ENCODE data around the gene TADA3.

Gene TADA3

GRCh38 chr3:9792405-9793160, at the start of gene TADA3, which contains the start of gene ARPC4:
TSS of gene TADA3 (minus strand) at chr3:9792473. CDS start at chr3:9791466, 1,007 bp downstream.
TSS of gene ARPC4 (plus strand) at chr3:9793082. CDS start at chr3:9793122, 40 bp downstream.
- Histone ChIP-seq H3K27ac (ENCODE audit: low read length) (peak within 1 kb of the TSS; percentile 80), H3K9ac (ENCODE audit: low read length) (peak within 1 kb of the TSS; percentile 94), H3F3A (ENCODE audit: insufficient read depth, low read length) (no peaks in the 10 kb centered on the region), H3K4me3 (ENCODE audit: low read length) (peak within 1 kb of the TSS; percentile 87), H2AFZ (ENCODE audit: low read length) (peak within 1 kb of the TSS; percentile 86), H3K9me2 (replicated peaks; ENCODE audit: insufficient read depth, low read length) (no peaks in the 10 kb centered on the region), H3K79me2 (ENCODE audit: low read length) (peaks cover 53% of the 10 kb centered on the region), H3K9me3 (replicated peaks; ENCODE audit: insufficient read depth, low read length) (no peaks in the 10 kb centered on the region), H3K4me2 (ENCODE audit: low read depth, low read length) (peak within 1 kb of the TSS; percentile 95), H3K4me1 (ENCODE audit: low read length) (no peaks in the 10 kb centered on the region), H3K36me3 (replicated peaks; ENCODE audit: insufficient read depth, low read length) (peaks cover 4% of the 10 kb centered on the region), H4K20me1 (ENCODE audit: insufficient read depth, low read length) (no peaks in the 10 kb centered on the region), H3K27me3 (replicated peaks; ENCODE audit: insufficient read depth, low read length) (no peaks in the 10 kb centered on the region)
- TF ChIP-seq EZH2phosphoT487 (IDR thresholded peaks at IDR 0.05; ENCODE audit: low read length) (no peak), EZH2 (optimal IDR thresholded peaks at IDR 0.05; ENCODE audit: low read depth, low read length) (no peak), CTCF (IDR thresholded peaks at IDR 0.05; ENCODE audit: low read length) (no peak)
- DNase-seq: peak; percentile 94

GRCh38 chr3:9841015-9841414, 48.7 kb upstream of the TADA3 start:
- DNase-seq: no peak
- Histone ChIP-seq H3K36me3 (replicated peaks; ENCODE audit: insufficient read depth, low read length) (no peaks in the 10 kb centered on the region), H3K9me2 (replicated peaks; ENCODE audit: insufficient read depth, low read length) (no peaks in the 10 kb centered on the region), H3K9me3 (replicated peaks; ENCODE audit: insufficient read depth, low read length) (no peaks in the 10 kb centered on the region), H3K4me2 (ENCODE audit: low read depth, low read length) (no peak overlapping the region), H3K4me1 (ENCODE audit: low read length) (peaks cover 4% of the 10 kb centered on the region; the same call in 1 of the 2 replicates), H3K27ac (ENCODE audit: low read length) (no peak overlapping the region), H4K20me1 (ENCODE audit: insufficient read depth, low read length) (no peaks in the 10 kb centered on the region), H3K9ac (ENCODE audit: low read length) (no peak overlapping the region), H3K27me3 (replicated peaks; ENCODE audit: insufficient read depth, low read length) (no peaks in the 10 kb centered on the region), H3F3A (ENCODE audit: insufficient read depth, low read length) (peaks cover 5% of the 10 kb centered on the region; the same call in 1 of the 2 replicates), H2AFZ (ENCODE audit: low read length) (no peak overlapping the region), H3K79me2 (ENCODE audit: low read length) (0 out of 2 replicates have a peak, but pooled peaks cover 13% of the 10 kb centered on the region), H3K4me3 (ENCODE audit: low read length) (no peak overlapping the region)
- no peak for TF ChIP-seq EZH2phosphoT487 (IDR thresholded peaks at IDR 0.05; ENCODE audit: low read length)
- TF ChIP-seq EZH2 (optimal IDR thresholded peaks at IDR 0.05; ENCODE audit: low read depth, low read length): no peak
- no peak for TF ChIP-seq CTCF (IDR thresholded peaks at IDR 0.05; ENCODE audit: low read length)

- H3K4me3 ChIP-seq (ENCODE audit: low read length): no peak overlapping the region
- H3K27ac ChIP-seq (ENCODE audit: low read length): no peak overlapping the region
Observed at GRCh38 chr3:9838856-9839255, 46.6 kb upstream of the TADA3 start.

More at GRCh38 chr3:9838856-9839255, 46.6 kb upstream of the TADA3 start:
- Histone ChIP-seq H2AFZ (ENCODE audit: low read length) (no peak overlapping the region), H3K4me2 (ENCODE audit: low read depth, low read length) (no peak overlapping the region), H3K9ac (ENCODE audit: low read length) (no peak overlapping the region), H3K27me3 (replicated peaks; ENCODE audit: insufficient read depth, low read length) (no peaks in the 10 kb centered on the region), H3K9me2 (replicated peaks; ENCODE audit: insufficient read depth, low read length) (no peaks in the 10 kb centered on the region), H3K79me2 (ENCODE audit: low read length) (0 out of 2 replicates have a peak, but pooled peaks cover 13% of the 10 kb centered on the region), H3K9me3 (replicated peaks; ENCODE audit: insufficient read depth, low read length) (no peaks in the 10 kb centered on the region), H3F3A (ENCODE audit: insufficient read depth, low read length) (peaks cover 5% of the 10 kb centered on the region; the same call in 1 of the 2 replicates), H3K36me3 (replicated peaks; ENCODE audit: insufficient read depth, low read length) (no peaks in the 10 kb centered on the region), H3K4me1 (ENCODE audit: low read length) (no peaks in the 10 kb centered on the region), H4K20me1 (ENCODE audit: insufficient read depth, low read length) (no peaks in the 10 kb centered on the region)
- no peak for TF ChIP-seq EZH2phosphoT487 (IDR thresholded peaks at IDR 0.05; ENCODE audit: low read length)
- no peak for TF ChIP-seq EZH2 (optimal IDR thresholded peaks at IDR 0.05; ENCODE audit: low read depth, low read length)
- no peak for TF ChIP-seq CTCF (IDR thresholded peaks at IDR 0.05; ENCODE audit: low read length)
- DNase-seq: no peak

Data from MM.1S (cell line).